Hepatocyte (in vitro differentiated cells): Measurements from ENCODE around the gene CEACAM21.

Experiments used
- EZH2 ChIP-seq: fragments of 200-600 bp; sonication (generic); IDR thresholded peaks from 2 replicates; pipeline ENCODE4 v1.6.1; 2016; ENCODE audit warnings: antibody characterized with exemption, mild to moderate bottlenecking, borderline replicate concordance
- TF ChIP-seq, protein P1 (sequence below): fragments of 200-600 bp; sonication (generic); IDR thresholded peaks from 2 replicates; pipeline ENCODE4 v1.5.1; 2016; ENCODE audit warnings: antibody characterized with exemption, mild to moderate bottlenecking; ENCODE audit not compliant: poor library complexity

DNA sequence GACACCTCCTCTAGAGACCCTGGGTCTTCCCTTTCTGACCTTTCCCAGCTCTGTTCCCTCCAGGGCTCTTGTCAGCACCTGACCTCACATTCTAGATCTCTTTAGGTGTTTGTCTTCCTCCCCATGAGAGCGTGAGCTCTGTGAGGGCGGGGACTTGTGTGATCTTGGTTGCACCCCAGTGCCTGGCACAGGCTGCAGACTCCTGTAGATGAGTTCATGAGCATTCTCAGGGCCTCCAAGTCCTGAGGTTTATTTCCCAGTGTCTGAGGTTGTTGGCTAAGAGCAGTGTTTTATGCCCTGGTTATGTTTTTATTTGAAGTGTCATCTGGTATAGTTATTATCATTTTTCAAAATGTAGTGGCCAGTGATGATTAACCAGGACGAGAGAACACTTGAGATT is 50.3 kb downstream of the CEACAM21 start:
- TF ChIP-seq, protein P1, sequence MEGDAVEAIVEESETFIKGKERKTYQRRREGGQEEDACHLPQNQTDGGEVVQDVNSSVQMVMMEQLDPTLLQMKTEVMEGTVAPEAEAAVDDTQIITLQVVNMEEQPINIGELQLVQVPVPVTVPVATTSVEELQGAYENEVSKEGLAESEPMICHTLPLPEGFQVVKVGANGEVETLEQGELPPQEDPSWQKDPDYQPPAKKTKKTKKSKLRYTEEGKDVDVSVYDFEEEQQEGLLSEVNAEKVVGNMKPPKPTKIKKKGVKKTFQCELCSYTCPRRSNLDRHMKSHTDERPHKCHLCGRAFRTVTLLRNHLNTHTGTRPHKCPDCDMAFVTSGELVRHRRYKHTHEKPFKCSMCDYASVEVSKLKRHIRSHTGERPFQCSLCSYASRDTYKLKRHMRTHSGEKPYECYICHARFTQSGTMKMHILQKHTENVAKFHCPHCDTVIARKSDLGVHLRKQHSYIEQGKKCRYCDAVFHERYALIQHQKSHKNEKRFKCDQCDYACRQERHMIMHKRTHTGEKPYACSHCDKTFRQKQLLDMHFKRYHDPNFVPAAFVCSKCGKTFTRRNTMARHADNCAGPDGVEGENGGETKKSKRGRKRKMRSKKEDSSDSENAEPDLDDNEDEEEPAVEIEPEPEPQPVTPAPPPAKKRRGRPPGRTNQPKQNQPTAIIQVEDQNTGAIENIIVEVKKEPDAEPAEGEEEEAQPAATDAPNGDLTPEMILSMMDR, result no peak
- TF ChIP-seq EZH2, result no peak
